OCI-LY3 (cell line): ENCODE data around the gene UBALD2.

ENCODE experiments used
- H2AFZ ChIP-seq: fragments of 200-600, 300-600 bp; shearing (Covaris generic); 2 replicates; pipeline ENCODE4 v1.6.0; 2014; ENCODE audit warnings: antibody characterized with exemption, low read depth, low read length
- H3K27ac ChIP-seq: fragments of 200-600, 300-600 bp; sonication (generic); 2 replicates; pipeline ENCODE4 v1.5.1; 2014; ENCODE audit warnings: mild to moderate bottlenecking, low read length, moderate library complexity, mixed read lengths
- H3K27me3 ChIP-seq: fragments of 200-600, 300-600 bp; sonication (generic); 2 replicates; pipeline ENCODE4 v1.6.1; 2014; ENCODE audit warnings: low read depth, low read length, mixed read lengths
- H3K36me3 ChIP-seq: fragments of 200-600, 300-600 bp; sonication (generic); replicated peaks from 2 replicates; pipeline ENCODE3; 2014; ENCODE audit warnings: low read depth, low read length, mixed read lengths
- H3K4me1 ChIP-seq: fragments of 300-600, 200-600 bp; sonication (generic); 2 replicates; pipeline ENCODE4 v1.6.1; 2014; ENCODE audit warnings: low read length, mixed read lengths
- H3K4me2 ChIP-seq: fragments of 200-600, 300-600 bp; sonication (generic); 2 replicates; pipeline ENCODE4 v1.6.1; 2014; ENCODE audit warnings: low read length, mixed read lengths
- H3K4me3 ChIP-seq: fragments of 300-600, 200-600 bp; sonication (generic); 2 replicates; pipeline ENCODE4 v1.5.1; 2014; ENCODE audit warnings: antibody characterized with exemption, mild to moderate bottlenecking, low read length, moderate library complexity
- H3K79me2 ChIP-seq: fragments of 300-600, 200-600 bp; shearing (Covaris generic); 2 replicates; pipeline ENCODE4 v1.6.1; 2014; ENCODE audit warnings: mild to moderate bottlenecking, low read length, mixed read lengths
- H3K9ac ChIP-seq: fragments of 300-600, 200-600 bp; shearing (Covaris generic); 2 replicates; pipeline ENCODE4 v1.6.0; 2014; ENCODE audit warnings: mild to moderate bottlenecking, low read length, moderate library complexity
- H3K9me3 ChIP-seq: fragments of 200-600, 300-600 bp; shearing (Covaris generic); 2 replicates; pipeline ENCODE4 v1.6.1; 2014; ENCODE audit warnings: low read length, mixed read lengths; ENCODE audit not compliant: insufficient read depth
- H4K20me1 ChIP-seq: fragments of 200-600, 300-600 bp; sonication (generic); 2 replicates; pipeline ENCODE4 v1.6.1; 2016; ENCODE audit warnings: low read length, mixed read lengths; ENCODE audit not compliant: insufficient read depth
- CTCF ChIP-seq: fragments of 200-600, 300-600 bp; sonication (generic); IDR thresholded peaks from 2 replicates; pipeline ENCODE4 v1.5.1; 2014; ENCODE audit warnings: antibody characterized with exemption, low read length, low read depth
- EZH2phosphoT487 ChIP-seq: fragments of 200-600 bp; shearing (Covaris generic); IDR thresholded peaks from 2 replicates; pipeline ENCODE4 v1.6.1; 2018; ENCODE audit warnings: antibody characterized with exemption, mixed run types, low read depth

UBALD2 gene

DNA sequence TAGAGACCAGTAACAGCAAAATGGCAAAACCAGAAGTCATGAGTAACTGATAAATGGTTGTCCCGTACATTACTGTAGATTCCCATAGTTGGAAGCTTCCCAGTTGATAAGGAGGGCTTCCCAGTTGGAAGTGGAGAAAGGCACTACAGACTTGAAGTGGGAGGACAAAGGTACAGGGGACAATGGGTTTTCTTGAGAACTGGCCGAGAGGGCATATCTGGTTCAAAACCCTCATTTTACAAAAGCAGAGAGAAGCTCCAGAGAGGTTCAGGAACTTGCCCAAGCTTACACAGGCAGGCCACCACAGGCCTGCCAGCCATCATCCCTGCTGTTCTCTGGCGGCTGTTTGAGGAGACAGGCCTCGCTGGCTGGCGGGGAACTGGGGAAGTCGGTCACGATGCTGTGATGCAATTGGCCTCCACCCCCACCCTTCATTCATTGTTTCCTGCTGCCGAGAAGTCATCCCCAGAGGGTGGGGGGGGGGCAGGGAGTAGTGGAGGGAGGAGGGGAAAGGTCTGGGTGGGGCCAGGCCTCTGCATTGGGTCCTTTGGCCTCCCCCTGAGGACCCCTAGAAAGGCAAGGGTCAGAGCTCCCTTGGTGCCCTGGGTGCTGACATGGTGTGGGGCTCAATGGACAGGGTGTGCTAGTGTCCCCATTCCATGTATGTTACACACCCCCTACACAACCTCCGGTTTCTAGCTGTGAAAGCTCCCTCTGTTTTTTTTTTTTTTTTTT lies 3.0 kb downstream of the UBALD2 start:
- Histone ChIP-seq H3K9ac (peak overlapping the region; percentile 95), H3K4me3 (peak overlapping the region; percentile 96), H3K4me2 (peak overlapping the region; percentile 91), H3K36me3 (peaks cover 37% of the 10 kb centered on the region), H3K27me3 (no peaks in the 10 kb centered on the region), H3K9me3 (no peaks in the 10 kb centered on the region), H3K27ac (peak overlapping the region; percentile 94), H2AFZ (no peak overlapping the region), H3K79me2 (peaks cover 71% of the 10 kb centered on the region), H4K20me1 (peaks cover 11% of the 10 kb centered on the region; the same call in 1 of the 2 replicates), H3K4me1 (peaks cover 65% of the 10 kb centered on the region)
- no peak for TF ChIP-seq EZH2phosphoT487
- no peak for TF ChIP-seq CTCF

DNA sequence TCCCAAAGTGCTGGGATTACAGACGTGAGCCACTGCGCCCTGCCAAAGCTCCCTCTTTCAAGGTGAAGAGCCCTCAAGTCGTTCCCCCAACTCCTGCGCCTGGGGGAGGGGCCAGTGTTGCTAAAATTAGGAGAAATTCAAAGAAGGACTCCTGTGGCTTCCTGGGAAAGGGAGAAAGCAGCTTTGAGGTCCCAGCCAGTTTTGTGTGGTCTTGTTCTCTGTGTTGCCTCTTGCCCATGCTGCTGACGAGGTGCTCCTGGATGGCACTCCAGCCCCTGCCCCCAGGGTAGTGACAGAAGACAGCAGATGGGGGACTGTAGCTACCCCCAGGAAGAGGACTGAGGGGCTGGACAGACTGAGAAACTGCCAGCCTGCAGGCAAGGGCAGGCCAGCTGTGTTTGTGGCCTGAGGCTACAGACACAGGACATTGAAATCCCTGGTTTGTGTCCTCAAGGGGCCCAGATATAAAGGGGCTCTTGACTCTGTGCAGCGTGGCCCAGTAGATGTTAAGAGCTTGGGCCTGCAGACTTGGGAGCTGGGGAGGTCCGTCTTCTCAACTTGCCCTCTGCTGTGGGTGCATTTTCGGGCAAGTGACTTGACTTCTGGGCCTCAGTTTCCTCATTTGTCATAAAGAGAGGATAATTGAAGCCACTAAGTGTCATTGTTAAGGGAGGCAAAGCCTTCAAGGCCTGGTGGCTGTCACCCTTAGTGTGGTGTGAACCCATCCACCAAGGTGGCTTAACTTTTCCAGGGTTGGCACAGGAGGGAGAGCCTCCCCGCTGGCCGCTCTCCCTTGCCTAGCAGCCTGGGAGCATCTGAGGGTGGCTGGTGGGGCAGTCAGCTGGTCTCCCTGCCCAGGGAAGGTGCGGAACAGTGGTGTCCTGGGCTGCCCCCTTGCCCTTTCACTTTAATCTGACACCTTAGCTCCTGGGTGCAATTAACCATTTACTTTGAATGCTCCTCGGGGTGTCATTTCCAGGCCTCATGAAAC lies 4.1 kb downstream of the UBALD2 start:
- Histone ChIP-seq H3K27ac (peak overlapping the region; percentile 94), H3K9me3 (no peaks in the 10 kb centered on the region), H2AFZ (no peak overlapping the region), H3K27me3 (no peaks in the 10 kb centered on the region), H3K79me2 (peaks cover 64% of the 10 kb centered on the region), H3K4me3 (peak overlapping the region; percentile 96), H3K4me2 (peak overlapping the region; percentile 91), H4K20me1 (peaks cover 11% of the 10 kb centered on the region; the same call in 1 of the 2 replicates), H3K36me3 (peaks cover 37% of the 10 kb centered on the region), H3K9ac (peak overlapping the region; percentile 95), H3K4me1 (peaks cover 65% of the 10 kb centered on the region)
- no peak for TF ChIP-seq CTCF
- no peak for TF ChIP-seq EZH2phosphoT487

GRCh38 chr17:76270127-76270592 lies 5.0 kb downstream of the UBALD2 start:
- peaks cover 72% of the 10 kb centered on the region for H3K4me1 ChIP-seq
- no peaks in the 10 kb centered on the region for H3K9me3 ChIP-seq
- H3K27me3 ChIP-seq, result no peaks in the 10 kb centered on the region
- peak overlapping the region; percentile 91 for H3K4me2 ChIP-seq
- H4K20me1 ChIP-seq, result peaks cover 11% of the 10 kb centered on the region; the same call in 1 of the 2 replicates
- peaks cover 63% of the 10 kb centered on the region for H3K79me2 ChIP-seq
- no peak overlapping the region for H2AFZ ChIP-seq
- peak overlapping the region; percentile 96 for H3K4me3 ChIP-seq
- peak overlapping the region; percentile 95 for H3K9ac ChIP-seq
- H3K27ac ChIP-seq, result peak overlapping the region; percentile 94
- H3K36me3 ChIP-seq, result peaks cover 37% of the 10 kb centered on the region
- TF ChIP-seq EZH2phosphoT487, result no peak
- TF ChIP-seq CTCF, result no peak
